Measurements from ENCODE around the gene FLAD1. TPM values are rescaled to one million over a fixed set of nuclear protein-coding genes. Genes with fewer than 3 reads are reported as not detected.

Gene FLAD1
- total RNA-seq, result 10 to 100 TPM; 39.8 to 45.2 TPM

DNA sequence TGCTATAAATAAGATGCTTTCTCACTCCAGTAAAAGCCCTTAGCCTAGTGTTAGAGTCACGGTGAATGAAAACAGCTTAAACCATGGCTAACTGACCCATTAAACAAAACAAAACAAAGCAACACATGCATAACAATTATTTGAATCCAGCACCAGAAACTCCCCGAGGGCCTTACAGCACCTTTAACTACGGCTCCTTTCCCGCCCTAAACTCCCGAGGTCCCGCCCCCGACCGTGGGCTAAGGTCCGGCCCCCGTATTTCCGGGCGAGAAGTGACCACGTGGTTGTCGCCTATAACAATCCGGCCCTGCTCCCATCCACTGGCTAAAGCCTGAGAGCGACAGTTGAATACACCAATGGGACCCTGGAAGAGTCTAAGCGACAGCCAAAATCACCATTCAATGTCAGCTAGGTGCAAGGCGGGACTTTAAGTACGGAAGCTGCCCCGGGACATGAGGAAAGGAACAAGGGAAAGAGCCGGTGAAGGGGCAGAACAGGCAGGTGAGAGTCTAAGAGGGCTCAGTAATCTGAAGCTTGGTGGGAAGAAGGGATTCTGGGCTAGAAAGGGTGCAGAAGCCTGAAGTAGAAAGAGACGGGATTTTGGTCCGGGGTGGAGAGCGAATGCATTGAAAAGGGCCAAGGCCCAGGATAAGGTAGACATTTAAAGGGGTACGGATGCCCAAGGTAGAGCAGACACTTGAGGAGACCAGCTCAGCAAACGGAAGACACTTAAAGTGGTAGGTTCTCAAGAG is at the start of gene FLAD1:
Gene FLAD1, plus strand, starts transcription at position 448 of the 752 bp plus-strand sequence. CDS start 351 bp downstream, outside the sequence.
- no peaks in the 10 kb centered on the region for H3K9me3 Mint-ChIP-seq (ENCODE audit: insufficient read depth)
- no peak within 1 kb of the TSS for H3K4me3 Mint-ChIP-seq
- H3K4me1 Mint-ChIP-seq (ENCODE audit: low read depth), result peaks cover 20% of the 10 kb centered on the region
- no peaks in the 10 kb centered on the region for H3K27me3 Mint-ChIP-seq (ENCODE audit: low read depth)
- POLR2A ChIA-PET, result interaction anchor here (0.7 to 3.3 kb wide), 13 partner anchors 9 to 87 kb away, joined by 3 to 28 read pairs (median 4); partner anchors contain the start of genes CKS1B, LENEP, PBXIP1 and PMVK
- DNase-seq (peak; percentile 99), ATAC-seq (peak; percentile 100)
- peaks cover 31% of the 10 kb centered on the region for H3K36me3 Mint-ChIP-seq (ENCODE audit: low read depth)
- H3K27ac Mint-ChIP-seq, result peak within 1 kb of the TSS; percentile 67
- CTCF ChIA-PET, result interaction anchor here (0.7 to 13.8 kb wide), 16 partner anchors 9 to 190 kb away, joined by 3 to 139 read pairs (median 4); partner anchors contain the start of genes ADAM15, CKS1B, EFNA4 and KRTCAP2

DNA sequence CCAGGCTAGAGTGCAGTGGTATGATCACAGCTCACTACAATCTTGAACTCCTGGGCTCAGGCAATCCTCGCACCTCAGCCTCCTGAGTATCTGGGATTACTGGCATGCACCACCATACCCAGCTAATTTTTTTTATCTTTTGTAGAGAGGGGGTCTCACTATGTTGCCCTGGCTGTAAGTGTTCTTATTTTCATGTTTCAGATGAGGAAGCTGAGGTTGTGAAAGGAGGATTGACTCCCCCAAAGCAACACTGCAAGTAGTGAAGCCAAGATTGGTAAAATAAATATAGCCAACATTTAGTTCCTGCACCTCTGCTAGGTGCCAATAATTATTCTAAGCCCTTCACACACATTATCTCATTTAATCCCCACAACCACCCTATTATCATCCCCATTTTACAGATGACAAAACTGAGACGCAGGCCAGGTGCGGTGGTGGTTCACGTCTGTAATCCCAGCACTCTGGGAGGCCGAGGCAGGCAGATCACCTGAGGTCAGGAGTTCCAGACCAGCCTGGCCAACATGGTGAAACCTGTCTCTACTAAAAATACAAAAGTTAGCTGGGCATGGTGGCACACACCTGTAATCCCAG is 48.7 kb upstream of the FLAD1 start:
- no peak overlapping the region for H3K27ac Mint-ChIP-seq
- DNase-seq (no peak), ATAC-seq (no peak)
- POLR2A ChIA-PET, result interaction anchor here (7.8 kb wide), 1 partner anchor 19 kb away, joined by 77 read pairs; the partner anchor contains the start of gene PBXIP1
- no peak overlapping the region for H3K4me3 Mint-ChIP-seq
- H3K36me3 Mint-ChIP-seq (ENCODE audit: low read depth), result peaks cover 15% of the 10 kb centered on the region
- no peaks in the 10 kb centered on the region for H3K9me3 Mint-ChIP-seq (ENCODE audit: insufficient read depth)
- CTCF ChIA-PET, result interaction anchor here (1.7 kb wide), 1 partner anchor 375 kb away, joined by 5 read pairs; no protein-coding TSS in a partner anchor
- peaks cover 38% of the 10 kb centered on the region for H3K4me1 Mint-ChIP-seq (ENCODE audit: low read depth)
- H3K27me3 Mint-ChIP-seq (ENCODE audit: low read depth), result no peaks in the 10 kb centered on the region

DNA sequence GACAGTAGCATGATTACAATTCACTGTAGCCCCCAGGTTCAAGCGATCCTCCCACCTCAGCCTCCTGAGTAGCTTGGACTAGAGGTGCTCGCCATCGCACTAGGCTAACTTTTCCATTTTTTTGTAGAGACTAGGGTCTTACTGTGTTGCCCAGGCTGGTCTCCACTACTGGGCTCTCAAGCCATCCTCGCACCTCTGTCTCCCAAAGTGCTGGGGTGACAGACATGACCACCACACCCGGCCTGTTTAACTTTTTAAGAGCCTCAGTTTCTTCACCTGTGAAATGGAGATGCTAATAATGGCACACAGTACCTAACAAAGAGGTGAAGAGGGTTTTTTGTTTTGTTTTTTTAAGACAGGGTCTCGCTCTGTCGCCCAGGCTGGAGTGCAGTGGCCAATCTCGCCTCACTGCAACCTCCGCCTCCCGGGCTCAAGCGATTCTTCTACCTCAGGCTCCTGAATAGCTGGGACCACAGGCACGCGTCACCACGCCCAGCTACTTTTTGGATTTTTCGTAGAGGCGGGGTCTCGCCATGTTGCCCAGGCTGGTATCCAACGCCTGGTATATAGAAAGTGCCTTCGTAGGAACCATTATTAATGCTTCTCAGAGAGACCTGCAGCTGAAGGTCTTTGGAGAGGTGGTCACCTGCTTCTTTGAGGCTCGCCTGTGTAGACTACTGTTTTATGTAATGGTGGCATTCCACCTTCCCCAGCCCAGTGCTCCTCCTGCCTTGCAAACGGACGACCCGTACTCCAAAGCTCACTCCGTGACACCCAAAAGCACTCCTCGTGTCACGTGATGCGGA is 47.2 kb upstream of the FLAD1 start:
- Mint-ChIP-seq H3K4me1 (ENCODE audit: low read depth) (peaks cover 50% of the 10 kb centered on the region), H3K27ac (peak overlapping the region; percentile 96), H3K9me3 (ENCODE audit: insufficient read depth) (no peaks in the 10 kb centered on the region), H3K27me3 (ENCODE audit: low read depth) (no peaks in the 10 kb centered on the region), H3K4me3 (peak overlapping the region; percentile 95), H3K36me3 (ENCODE audit: low read depth) (peaks cover 8% of the 10 kb centered on the region)
- POLR2A ChIA-PET, result interaction anchor here (0.5 to 7.8 kb wide), 21 partner anchors 9 to 380 kb away, joined by 3 to 77 read pairs (median 4); partner anchors contain the start of genes CKS1B, LENEP, PBXIP1 and PYGO2
- ATAC-seq (no peak), DNase-seq (no peak)
- CTCF ChIA-PET, result interaction anchor here (0.5 to 3.7 kb wide), 19 partner anchors 10 to 959 kb away, joined by 3 to 24 read pairs (median 5); partner anchors contain the start of genes ADAM15, CHRNB2 and LENEP

DNA sequence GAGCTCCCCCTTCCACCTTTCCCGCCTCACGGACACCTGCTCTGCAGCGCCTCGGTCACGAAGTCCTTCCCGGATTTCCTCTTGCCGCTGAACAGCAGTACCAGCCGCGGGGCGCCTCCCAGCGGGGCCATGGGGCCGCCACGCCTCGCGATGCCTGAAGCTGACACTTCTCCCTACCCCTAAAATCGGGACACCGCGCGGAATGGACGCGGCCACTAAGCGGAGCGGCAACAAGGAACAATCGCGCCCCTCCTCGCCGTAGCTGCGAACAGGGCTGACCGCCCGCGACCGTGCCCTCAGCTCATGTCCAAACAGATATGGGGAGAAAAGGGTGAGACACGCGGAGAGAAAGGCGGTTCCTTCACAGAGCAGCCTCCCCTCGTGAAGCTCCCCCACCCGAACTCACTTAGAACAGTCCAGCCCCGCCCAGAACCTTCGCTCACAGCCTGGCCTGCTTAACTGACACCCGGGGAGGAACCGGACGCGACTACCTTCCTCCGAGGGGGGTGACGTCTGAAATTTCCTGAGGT is 46.5 kb upstream of the FLAD1 start, which contains the start of gene PMVK:
Gene PMVK, minus strand, starts transcription at position 165 of the 530 bp plus-strand sequence. Its CDS starts 34 bp downstream, at position 131.
- ATAC-seq (peak; percentile 86), DNase-seq (peak; percentile 98)
- Mint-ChIP-seq H3K9me3 (ENCODE audit: insufficient read depth) (no peaks in the 10 kb centered on the region), H3K27me3 (ENCODE audit: low read depth) (no peaks in the 10 kb centered on the region), H3K36me3 (ENCODE audit: low read depth) (peaks cover 6% of the 10 kb centered on the region), H3K4me1 (ENCODE audit: low read depth) (peaks cover 56% of the 10 kb centered on the region), H3K27ac (peak within 1 kb of the TSS; percentile 96), H3K4me3 (peak within 1 kb of the TSS; percentile 95)
- ChIA-PET CTCF (interaction anchor here (0.5 to 3.7 kb wide), 19 partner anchors 11 to 959 kb away, joined by 3 to 24 read pairs (median 5); partner anchors contain the start of genes ADAM15, CHRNB2 and LENEP), POLR2A (interaction anchor here (0.5 to 7.8 kb wide), 21 partner anchors 9 to 381 kb away, joined by 3 to 77 read pairs (median 4); partner anchors contain the start of genes CKS1B, LENEP, PBXIP1 and PYGO2)

DNA sequence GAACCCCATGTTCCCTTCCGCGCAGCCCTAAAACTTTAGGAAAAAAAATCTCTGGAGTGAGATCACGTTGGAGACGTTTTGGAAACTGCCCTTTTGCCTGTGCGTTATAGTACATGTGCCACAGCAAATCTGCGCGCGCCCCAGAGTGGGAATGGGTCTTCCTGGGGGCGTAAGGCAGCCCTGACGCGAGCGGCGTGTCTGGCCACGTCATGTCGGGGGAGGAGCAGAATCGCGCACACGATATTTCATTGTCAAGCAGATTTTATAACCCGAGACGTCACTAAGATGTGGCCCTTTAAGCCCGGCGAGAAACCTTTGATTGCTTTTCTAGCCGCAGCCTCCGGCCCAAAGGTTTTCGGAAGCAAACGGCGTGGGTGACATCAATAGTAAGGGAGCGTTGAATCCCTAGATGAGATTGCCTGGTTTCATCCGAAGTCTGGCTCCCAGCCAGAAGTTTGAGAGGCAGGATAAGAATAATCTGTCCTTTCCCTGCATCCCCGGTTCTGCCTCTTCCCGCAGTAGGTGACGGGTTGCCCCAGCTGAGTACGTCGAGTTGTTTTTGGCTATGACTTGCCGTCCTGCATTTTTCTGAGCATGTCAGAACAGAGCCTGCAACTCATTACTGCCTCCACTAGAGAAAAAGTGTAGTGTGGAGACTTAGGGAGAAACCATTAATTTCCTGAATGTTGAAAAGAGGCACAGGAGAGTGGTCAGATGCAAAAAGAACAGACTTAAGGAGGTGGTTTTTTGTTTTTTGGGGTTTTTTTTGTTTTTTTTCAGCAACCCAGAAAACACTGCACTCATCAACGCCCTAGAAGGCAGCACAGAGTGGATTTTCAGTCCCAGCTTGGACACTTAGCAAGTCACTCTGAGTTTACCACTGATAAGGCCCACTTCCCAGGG is 45.8 kb upstream of the FLAD1 start:
- Mint-ChIP-seq H3K4me1 (ENCODE audit: low read depth) (peaks cover 64% of the 10 kb centered on the region), H3K4me3 (peak overlapping the region; percentile 95), H3K27ac (peak overlapping the region; percentile 96), H3K9me3 (ENCODE audit: insufficient read depth) (no peaks in the 10 kb centered on the region), H3K27me3 (ENCODE audit: low read depth) (no peaks in the 10 kb centered on the region), H3K36me3 (ENCODE audit: low read depth) (peaks cover 6% of the 10 kb centered on the region)
- peak; percentile 93 for DNase-seq
- peak; percentile 74 for ATAC-seq
- CTCF ChIA-PET, result interaction anchor here (0.8 to 3.7 kb wide), 16 partner anchors 12 to 602 kb away, joined by 3 to 24 read pairs (median 4); partner anchors contain the start of genes ADAM15 and CHRNB2
- POLR2A ChIA-PET, result interaction anchor here (0.7 to 7.8 kb wide), 14 partner anchors 8 to 382 kb away, joined by 3 to 77 read pairs (median 4); partner anchors contain the start of genes CKS1B and PBXIP1

DNA sequence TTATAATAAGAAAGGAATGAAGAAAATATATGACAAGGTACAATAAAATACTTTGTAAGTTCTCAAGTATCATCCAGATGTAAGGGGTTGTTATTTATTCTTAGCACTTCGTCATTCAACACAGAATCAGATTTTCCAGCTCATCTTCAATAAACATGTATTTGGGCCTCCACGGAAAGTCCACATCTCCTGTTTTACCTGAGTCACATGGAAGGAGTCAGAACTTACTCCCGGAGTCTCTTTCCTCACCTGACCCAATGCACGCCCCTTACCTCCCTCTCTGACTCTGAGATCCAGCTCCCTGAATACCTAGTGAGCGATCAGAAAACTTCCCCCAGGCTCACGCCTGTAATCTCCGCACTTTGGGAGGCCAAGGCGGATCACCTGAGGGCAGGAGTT is 45.2 kb upstream of the FLAD1 start:
- Mint-ChIP-seq H3K36me3 (ENCODE audit: low read depth) (peaks cover 6% of the 10 kb centered on the region), H3K9me3 (ENCODE audit: insufficient read depth) (no peaks in the 10 kb centered on the region), H3K4me1 (ENCODE audit: low read depth) (peaks cover 70% of the 10 kb centered on the region), H3K27me3 (ENCODE audit: low read depth) (no peaks in the 10 kb centered on the region), H3K27ac (peak overlapping the region; percentile 96), H3K4me3 (peak overlapping the region; percentile 95)
- ATAC-seq, result no peak
- ChIA-PET POLR2A (interaction anchor here (0.7 to 7.8 kb wide), 3 partner anchors 10 to 123 kb away, joined by 3 to 77 read pairs (median 3); partner anchors contain the start of gene PBXIP1), CTCF (interaction anchor here (0.8 to 3.7 kb wide), 5 partner anchors 69 to 378 kb away, joined by 3 to 24 read pairs (median 3); no protein-coding TSS in a partner anchor)
- no peak for DNase-seq

DNA sequence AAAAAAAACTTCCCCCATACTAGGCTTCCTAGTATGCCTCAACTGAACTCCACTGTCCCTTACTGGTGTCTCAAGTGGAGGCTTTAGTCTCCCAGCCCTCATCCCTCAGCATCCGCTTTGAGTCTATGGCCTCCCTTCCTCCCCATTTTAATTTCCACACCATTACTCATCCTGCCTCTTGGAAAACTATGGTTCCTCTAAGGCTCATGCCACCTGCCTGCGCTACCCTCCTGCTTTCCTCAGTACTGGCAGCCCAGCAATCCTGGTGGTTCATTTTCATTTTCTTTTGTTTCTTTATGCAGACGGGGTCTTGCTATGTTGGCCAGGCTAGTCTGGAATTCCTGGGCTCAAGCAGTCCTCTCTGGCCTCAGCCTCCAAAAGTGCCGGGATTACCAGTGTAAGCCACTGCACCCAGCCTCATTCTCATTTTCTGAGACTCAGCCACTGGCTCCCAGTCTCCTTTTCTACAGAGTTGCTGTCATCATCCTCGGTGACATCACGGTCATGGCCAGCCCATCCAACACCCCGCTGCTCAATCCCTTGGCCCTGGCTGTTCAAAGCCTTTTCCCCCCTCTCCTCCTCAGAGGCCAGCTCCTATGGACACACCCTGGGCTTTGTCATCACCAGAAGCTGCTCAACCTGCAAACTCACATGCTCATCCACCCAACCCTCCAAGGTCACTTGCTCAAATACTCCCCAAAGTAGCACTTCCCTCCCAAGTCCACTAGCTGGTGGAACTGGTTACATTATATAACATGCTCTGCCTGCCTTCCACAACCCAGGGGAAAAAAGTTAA is 44.3 kb upstream of the FLAD1 start:
- ChIA-PET POLR2A (interaction anchor here (0.6 to 7.8 kb wide), 2 partner anchors 15 to 48 kb away, joined by 3 to 77 read pairs; partner anchors contain the start of gene PBXIP1), CTCF (interaction anchor here (0.8 to 3.7 kb wide), 5 partner anchors 70 to 379 kb away, joined by 3 to 24 read pairs (median 3); no protein-coding TSS in a partner anchor)
- peak overlapping the region; percentile 83 for H3K27ac Mint-ChIP-seq
- no peak for DNase-seq
- no peak for ATAC-seq
- no peaks in the 10 kb centered on the region for H3K27me3 Mint-ChIP-seq (ENCODE audit: low read depth)
- peaks cover 76% of the 10 kb centered on the region for H3K4me1 Mint-ChIP-seq (ENCODE audit: low read depth)
- H3K4me3 Mint-ChIP-seq, result peak overlapping the region; percentile 95
- peaks cover 6% of the 10 kb centered on the region for H3K36me3 Mint-ChIP-seq (ENCODE audit: low read depth)
- H3K9me3 Mint-ChIP-seq (ENCODE audit: insufficient read depth), result no peaks in the 10 kb centered on the region

DNA sequence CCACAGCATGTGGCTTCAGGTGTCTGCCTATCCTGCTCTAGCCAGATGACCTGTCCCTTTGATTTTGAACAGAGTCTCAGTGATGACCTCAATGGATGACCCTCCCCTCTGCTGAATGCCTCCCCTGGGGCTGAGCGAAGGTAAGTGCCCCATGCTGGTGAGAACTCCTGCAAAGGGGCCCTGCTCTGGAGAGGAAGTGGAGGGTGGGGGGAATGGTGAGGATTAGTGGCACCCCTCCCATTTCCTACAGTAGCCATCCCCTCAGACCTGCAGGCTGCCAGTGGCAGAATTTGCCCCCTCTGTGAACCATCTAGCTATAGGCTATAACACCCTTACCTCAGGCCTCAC is 43.0 kb upstream of the FLAD1 start:
- H3K4me1 Mint-ChIP-seq (ENCODE audit: low read depth), result peaks cover 74% of the 10 kb centered on the region
- no peaks in the 10 kb centered on the region for H3K9me3 Mint-ChIP-seq (ENCODE audit: insufficient read depth)
- POLR2A ChIA-PET, result interaction anchor here (0.5 to 7.8 kb wide), 4 partner anchors 8 to 41 kb away, joined by 3 to 77 read pairs (median 6); partner anchors contain the start of genes CKS1B and PBXIP1
- peak overlapping the region; percentile 91 for H3K27ac Mint-ChIP-seq
- CTCF ChIA-PET, result interaction anchor here (0.9 to 1.6 kb wide), 4 partner anchors 78 to 271 kb away, joined by 3 to 6 read pairs (median 4); partner anchors contain the start of gene ADAM15
- ATAC-seq (no peak), DNase-seq (no peak)
- no peaks in the 10 kb centered on the region for H3K27me3 Mint-ChIP-seq (ENCODE audit: low read depth)
- peaks cover 3% of the 10 kb centered on the region for H3K36me3 Mint-ChIP-seq (ENCODE audit: low read depth)
- H3K4me3 Mint-ChIP-seq, result no peak overlapping the region

DNA sequence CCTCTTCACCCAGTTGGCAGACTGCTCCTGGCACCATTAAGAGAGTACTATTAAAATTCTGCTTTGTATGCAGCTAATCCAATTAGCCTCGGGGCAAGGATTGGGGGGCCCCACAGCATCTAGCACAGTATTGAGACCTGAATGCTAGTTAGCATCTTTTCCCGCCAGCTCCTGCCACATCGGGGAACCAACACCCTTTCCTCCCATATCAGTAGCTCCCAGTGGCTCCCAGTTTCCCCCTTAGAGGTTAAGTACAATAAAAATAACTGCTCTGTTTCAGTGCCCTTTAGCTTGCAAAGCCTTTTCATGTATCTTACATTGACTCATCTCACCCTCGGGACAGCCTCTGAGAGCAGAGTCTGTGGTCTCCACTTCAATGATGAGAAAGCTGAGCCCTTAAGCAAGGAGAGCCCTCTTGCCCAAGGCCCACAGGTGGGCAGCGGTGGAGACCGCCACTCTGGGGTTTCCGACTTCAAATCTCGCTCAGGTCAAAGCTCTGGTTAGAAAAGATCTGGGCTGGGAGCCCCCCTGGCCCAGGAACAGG is 42.4 kb upstream of the FLAD1 start:
- H3K4me1 Mint-ChIP-seq (ENCODE audit: low read depth), result peaks cover 69% of the 10 kb centered on the region
- ATAC-seq (no peak), DNase-seq (no peak)
- H3K36me3 Mint-ChIP-seq (ENCODE audit: low read depth), result peaks cover 3% of the 10 kb centered on the region
- H3K9me3 Mint-ChIP-seq (ENCODE audit: insufficient read depth), result no peaks in the 10 kb centered on the region
- H3K27ac Mint-ChIP-seq, result peak overlapping the region; percentile 91
- H3K4me3 Mint-ChIP-seq, result no peak overlapping the region
- no peaks in the 10 kb centered on the region for H3K27me3 Mint-ChIP-seq (ENCODE audit: low read depth)
- CTCF ChIA-PET, result interaction anchor here (0.9 to 1.6 kb wide), 4 partner anchors 77 to 271 kb away, joined by 3 to 6 read pairs (median 4); partner anchors contain the start of gene ADAM15
- POLR2A ChIA-PET, result interaction anchor here (0.5 to 7.8 kb wide), 4 partner anchors 7 to 720 kb away, joined by 4 to 77 read pairs (median 6); partner anchors contain the start of genes CKS1B and PBXIP1
